MM.1S (cell line): ENCODE results near the gene SLC6A3.

ENCODE experiments used
- EZH2 ChIP-seq: fragments of 300-600 bp; sonication (generic); optimal IDR thresholded peaks from 2 replicates; pipeline ENCODE3; 2017; ENCODE audit warnings: low read depth, mild to moderate bottlenecking, antibody characterized with exemption, low read length, mixed read lengths
- EZH2phosphoT487 ChIP-seq: fragments of 300-600 bp; sonication (generic); IDR thresholded peaks from 2 replicates; pipeline ENCODE4 v1.6.1; 2018; ENCODE audit warnings: antibody characterized with exemption, low read length

DNA sequence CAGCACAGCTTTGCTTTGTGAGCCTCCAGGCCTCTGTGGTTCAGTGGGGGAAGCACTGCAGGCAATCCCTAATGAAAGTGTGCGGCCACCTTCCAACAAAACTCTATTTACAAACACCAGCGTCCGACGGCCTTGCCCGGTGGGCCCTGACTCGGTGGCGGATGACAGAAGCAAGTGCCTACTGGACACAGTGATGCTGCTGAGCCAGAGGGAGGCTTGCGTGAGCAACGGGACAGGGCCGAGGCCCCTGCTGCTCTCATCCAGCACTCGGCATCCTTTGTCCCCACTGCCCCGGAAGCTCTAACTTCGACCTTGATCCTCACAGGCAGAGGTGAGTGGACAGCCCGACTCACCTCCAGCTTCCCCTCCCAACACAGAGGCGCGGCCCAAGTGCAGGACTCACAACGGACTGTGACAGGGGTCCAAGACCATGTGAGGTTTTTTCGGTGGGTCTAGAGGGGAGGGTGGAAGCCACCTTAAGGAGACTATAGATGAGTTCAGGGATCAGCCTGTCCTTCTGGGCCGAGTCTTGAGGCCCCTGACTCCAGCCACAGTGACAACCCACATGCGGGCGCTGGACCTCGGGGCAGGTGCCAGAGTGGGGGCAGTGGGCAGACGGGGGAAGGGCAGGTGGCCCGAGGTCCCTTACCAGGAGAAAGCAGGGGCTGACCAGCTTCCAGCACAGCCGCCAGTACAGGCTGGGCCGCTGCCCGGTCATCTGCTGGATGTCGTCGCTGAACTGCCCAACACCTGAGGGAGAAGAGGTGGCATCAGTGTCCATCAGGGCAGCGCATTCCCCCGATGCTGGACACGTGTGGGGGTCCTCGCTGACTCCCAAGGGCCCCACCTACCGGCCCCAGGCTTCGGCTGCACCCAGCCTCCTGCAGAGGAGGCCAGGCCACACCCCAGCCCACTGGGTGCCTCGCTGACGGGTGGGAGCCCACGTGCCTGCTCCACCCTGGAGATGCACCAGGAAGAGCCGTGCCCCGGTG lies 39.4 kb downstream of the SLC6A3 start:
- TF ChIP-seq EZH2 (no peak), EZH2phosphoT487 (no peak)
